ENCODE data around the gene TSPOAP1. TPM values are rescaled to one million over a fixed set of nuclear protein-coding genes. Genes with fewer than 3 reads are reported as not detected.

Gene TSPOAP1
- polyA plus RNA-seq, 2 of the 4 experiments (the other 2 are of a cell fraction): not detected

DNA sequence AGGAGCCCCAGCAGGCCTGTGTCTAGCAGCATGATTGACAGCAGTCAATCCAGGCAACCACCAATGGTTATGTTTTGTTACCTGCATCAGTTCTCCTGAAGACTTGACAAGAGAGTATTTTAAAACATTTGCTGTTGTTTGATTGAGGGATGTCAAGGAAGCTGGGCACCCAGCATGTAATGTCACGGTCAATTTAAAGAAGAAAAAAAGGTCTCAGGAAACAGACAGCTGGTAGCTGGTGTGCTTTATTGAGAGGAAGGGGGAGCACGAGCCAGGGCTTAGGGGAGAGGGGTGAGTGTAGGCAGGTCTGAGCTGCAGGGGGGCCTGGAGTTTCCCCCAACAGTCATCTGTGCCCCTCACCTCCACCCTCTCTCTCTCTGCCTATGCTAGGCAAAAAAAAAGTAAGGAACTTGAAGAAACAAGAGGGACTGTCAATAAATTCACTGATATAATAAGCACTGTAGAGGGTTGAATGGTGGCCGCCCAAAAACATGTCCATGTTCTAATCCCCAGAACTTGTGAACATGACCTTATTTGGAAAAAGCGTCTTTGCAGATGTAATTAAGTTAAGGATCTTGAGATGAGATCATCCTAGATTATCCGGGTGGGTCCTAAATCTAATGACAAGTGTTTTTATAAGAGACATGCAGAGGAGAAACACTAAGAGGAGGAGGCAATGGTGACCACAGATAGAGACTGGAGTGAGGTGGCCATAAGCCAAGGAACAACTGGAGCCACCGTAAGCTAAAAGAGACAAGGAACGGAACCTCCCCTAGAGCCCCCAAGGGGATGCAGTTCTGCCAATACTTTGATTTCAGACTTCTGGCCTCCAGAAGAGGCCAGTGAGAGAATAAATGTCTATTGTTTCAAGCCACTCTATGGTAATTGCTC, 14.5 kb downstream of the TSPOAP1 start (continued):
- TF ChIP-seq, protein P1, sequence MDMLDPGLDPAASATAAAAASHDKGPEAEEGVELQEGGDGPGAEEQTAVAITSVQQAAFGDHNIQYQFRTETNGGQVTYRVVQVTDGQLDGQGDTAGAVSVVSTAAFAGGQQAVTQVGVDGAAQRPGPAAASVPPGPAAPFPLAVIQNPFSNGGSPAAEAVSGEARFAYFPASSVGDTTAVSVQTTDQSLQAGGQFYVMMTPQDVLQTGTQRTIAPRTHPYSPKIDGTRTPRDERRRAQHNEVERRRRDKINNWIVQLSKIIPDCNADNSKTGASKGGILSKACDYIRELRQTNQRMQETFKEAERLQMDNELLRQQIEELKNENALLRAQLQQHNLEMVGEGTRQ (IDR thresholded peaks at IDR 0.05): no peak
- no peak for TF ChIP-seq HOXB13 (CRISPR knock-in tag; IDR thresholded peaks at IDR 0.05; ENCODE audit: low read depth)
- TF ChIP-seq EHF (CRISPR knock-in tag; IDR thresholded peaks at IDR 0.05): no peak
- TF ChIP-seq, protein P2, sequence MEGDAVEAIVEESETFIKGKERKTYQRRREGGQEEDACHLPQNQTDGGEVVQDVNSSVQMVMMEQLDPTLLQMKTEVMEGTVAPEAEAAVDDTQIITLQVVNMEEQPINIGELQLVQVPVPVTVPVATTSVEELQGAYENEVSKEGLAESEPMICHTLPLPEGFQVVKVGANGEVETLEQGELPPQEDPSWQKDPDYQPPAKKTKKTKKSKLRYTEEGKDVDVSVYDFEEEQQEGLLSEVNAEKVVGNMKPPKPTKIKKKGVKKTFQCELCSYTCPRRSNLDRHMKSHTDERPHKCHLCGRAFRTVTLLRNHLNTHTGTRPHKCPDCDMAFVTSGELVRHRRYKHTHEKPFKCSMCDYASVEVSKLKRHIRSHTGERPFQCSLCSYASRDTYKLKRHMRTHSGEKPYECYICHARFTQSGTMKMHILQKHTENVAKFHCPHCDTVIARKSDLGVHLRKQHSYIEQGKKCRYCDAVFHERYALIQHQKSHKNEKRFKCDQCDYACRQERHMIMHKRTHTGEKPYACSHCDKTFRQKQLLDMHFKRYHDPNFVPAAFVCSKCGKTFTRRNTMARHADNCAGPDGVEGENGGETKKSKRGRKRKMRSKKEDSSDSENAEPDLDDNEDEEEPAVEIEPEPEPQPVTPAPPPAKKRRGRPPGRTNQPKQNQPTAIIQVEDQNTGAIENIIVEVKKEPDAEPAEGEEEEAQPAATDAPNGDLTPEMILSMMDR (IDR thresholded peaks at IDR 0.05): no peak
- TF ChIP-seq NPAS2 (CRISPR knock-in tag; IDR thresholded peaks at IDR 0.05; ENCODE audit: borderline replicate concordance): no peak

DNA sequence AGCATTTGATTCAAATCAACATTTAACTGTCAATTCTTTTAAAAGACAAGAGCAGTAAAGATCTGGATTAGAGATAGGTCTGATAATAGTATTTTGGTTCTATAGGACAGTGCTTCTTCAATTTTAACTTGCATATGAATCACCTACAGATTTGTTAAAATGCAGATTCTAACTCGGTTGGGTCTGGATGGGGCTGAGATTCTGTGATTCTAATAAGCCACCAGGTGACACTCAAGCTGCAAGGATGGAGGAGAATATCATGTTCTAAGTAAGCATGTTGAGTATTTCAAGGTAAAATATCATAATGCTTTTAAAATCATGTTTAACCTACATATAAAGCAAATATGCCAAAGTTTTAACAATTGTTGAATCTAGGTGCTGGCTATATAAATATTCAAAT, 15.8 kb downstream of the TSPOAP1 start:
- FAIRE-seq: no peak
- peak in 1 of 2 experiments; percentile 33 for DNase-seq (ENCODE audit: low read depth in 1 of 2, low spot score in 1 of 2)
- no peak for ATAC-seq
- ChIA-PET CTCF (interaction anchor here (0.9 to 19.5 kb wide), 9 partner anchors 9 to 144 kb away, joined by 3 to 315 read pairs (median 4); partner anchors contain the start of gene RNF43), POLR2A (interaction anchor here (1.2 kb wide), 1 partner anchor 39 kb away, joined by 3 read pairs; the partner anchor contains the start of gene SUPT4H1)
- no peak overlapping the region for H3K4me2 ChIP-seq
- H3K4me1 ChIP-seq: peaks cover 4% of the 10 kb centered on the region; the same call in 2 of the 3 replicates
- TF ChIP-seq RAD21 (conservative IDR thresholded peaks at IDR 0.05 in 1 of 2, IDR thresholded peaks at IDR 0.05 in 1 of 2) (peak; percentile 46 to 50), HDAC2 (IDR thresholded peaks at IDR 0.05) (no peak), SMC3 (IDR thresholded peaks at IDR 0.05) (peak; percentile 46)
- TF ChIP-seq, protein P2 (IDR thresholded peaks at IDR 0.05): peak; percentile 38; the same call in 2 of the 3 replicates
- H3K27ac ChIP-seq: no peak overlapping the region
- 17% methylated on average over 1 of the region's 1 CpG for WGBS (ENCODE audit: missing lambda C conversion rate)
- H3K4me3 ChIP-seq: no peak overlapping the region
- H3K9me3 ChIP-seq: no peaks in the 10 kb centered on the region

DNA sequence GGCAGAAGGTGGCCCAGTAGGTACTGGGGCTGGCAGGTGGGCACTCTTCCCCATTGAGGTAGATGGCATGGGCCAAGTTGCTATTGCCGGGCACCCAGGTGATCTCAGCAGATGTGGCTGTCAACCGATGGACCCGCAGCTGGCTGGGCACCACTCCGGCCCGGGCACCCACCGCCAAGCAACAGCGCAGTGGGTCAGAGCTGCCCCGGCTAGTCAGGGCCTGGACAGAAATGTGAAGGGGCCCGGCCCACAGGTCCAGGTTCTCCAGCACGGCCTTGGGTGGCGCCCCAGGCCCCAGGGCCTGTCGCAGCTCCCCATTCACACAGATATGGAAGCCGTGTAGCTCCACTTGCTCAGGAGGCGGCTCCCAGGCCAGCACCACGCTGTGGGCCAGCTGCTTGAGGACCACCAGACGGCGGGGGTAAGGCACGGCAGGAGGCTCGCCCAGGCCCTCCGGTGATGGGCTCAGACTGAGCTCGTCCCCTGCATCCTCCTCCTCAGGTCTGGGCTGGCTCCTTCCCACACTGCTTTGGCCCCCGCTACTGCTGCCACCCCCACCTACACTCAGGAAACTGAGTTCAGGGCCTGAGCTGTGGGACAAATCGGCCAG, 16.5 kb downstream of the TSPOAP1 start:
- POLR2A ChIA-PET: interaction anchor here (1.2 kb wide), 1 partner anchor 40 kb away, joined by 3 read pairs; the partner anchor contains the start of gene SUPT4H1
- WGBS (ENCODE audit: missing lambda C conversion rate): 82% methylated on average over 22 of the region's 23 CpGs
- Histone ChIP-seq H3K9me3 (no peaks in the 10 kb centered on the region), H3K4me1 (no peaks in the 10 kb centered on the region), H3K27ac (no peak overlapping the region), H3K4me2 (no peak overlapping the region), H3K4me3 (no peak overlapping the region)
- FAIRE-seq (no peak), ATAC-seq (no peak), DNase-seq (ENCODE audit: low read depth in 1 of 2, low spot score in 1 of 2) (no peak)
- CTCF ChIA-PET: interaction anchor here (0.9 to 19.5 kb wide), 8 partner anchors 8 to 145 kb away, joined by 3 to 315 read pairs (median 4); partner anchors contain the start of gene RNF43
- TF ChIP-seq TP53 (CRISPR knock-in tag; IDR thresholded peaks at IDR 0.05) (no peak), CHD4 (IDR thresholded peaks at IDR 0.05; ENCODE audit: borderline replicate concordance) (no peak), EP300 (IDR thresholded peaks at IDR 0.05) (no peak), RCOR1 (IDR thresholded peaks at IDR 0.05; ENCODE audit: low read depth, low read length) (no peak), MAZ (IDR thresholded peaks at IDR 0.05; ENCODE audit: borderline replicate concordance, low read depth, low read length) (no peak)
